Measurements from ENCODE around the gene CFAP410. TPM values are rescaled to one million over a fixed set of nuclear protein-coding genes. Genes with fewer than 3 reads are reported as not detected.

CFAP410 gene
- total RNA-seq, 1 donor from 2014 or later: 12.0 TPM

DNA sequence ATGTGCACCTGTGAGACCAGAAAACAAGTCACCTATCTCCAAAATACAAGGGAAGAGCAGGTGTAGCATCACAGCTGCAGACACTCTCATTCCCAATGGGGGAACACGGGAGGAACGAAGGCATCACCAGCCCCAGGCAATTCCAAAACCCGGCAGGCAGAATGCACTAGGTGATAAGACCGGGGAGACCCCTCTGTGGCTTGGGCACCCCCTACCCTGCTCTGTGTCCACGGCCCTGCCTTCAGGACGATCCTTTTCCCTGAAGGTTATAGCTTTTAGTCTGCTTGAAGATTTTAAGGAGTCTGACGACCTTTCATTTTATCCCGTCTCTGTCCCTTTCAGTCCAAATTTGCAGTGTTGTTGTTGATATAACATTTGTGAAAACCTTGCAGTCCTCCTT is 33.4 kb upstream of the CFAP410 start:
- Histone ChIP-seq H3K9me3 (replicated peaks) (no peaks in the 10 kb centered on the region), H3K36me3 (no peaks in the 10 kb centered on the region), H3K4me1 (peaks cover 4% of the 10 kb centered on the region), H3K4me3 (no peak overlapping the region), H3K27ac (replicated peaks) (no peak overlapping the region), H3K27me3 (ENCODE audit: low read depth) (peaks cover 87% of the 10 kb centered on the region)
- TF ChIP-seq, protein P1, sequence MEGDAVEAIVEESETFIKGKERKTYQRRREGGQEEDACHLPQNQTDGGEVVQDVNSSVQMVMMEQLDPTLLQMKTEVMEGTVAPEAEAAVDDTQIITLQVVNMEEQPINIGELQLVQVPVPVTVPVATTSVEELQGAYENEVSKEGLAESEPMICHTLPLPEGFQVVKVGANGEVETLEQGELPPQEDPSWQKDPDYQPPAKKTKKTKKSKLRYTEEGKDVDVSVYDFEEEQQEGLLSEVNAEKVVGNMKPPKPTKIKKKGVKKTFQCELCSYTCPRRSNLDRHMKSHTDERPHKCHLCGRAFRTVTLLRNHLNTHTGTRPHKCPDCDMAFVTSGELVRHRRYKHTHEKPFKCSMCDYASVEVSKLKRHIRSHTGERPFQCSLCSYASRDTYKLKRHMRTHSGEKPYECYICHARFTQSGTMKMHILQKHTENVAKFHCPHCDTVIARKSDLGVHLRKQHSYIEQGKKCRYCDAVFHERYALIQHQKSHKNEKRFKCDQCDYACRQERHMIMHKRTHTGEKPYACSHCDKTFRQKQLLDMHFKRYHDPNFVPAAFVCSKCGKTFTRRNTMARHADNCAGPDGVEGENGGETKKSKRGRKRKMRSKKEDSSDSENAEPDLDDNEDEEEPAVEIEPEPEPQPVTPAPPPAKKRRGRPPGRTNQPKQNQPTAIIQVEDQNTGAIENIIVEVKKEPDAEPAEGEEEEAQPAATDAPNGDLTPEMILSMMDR (IDR thresholded peaks at IDR 0.05; ENCODE audit: borderline replicate concordance): no peak
- no peak for DNase-seq
- intact Hi-C loops (cut with micrococcal nuclease): no loop called here

DNA sequence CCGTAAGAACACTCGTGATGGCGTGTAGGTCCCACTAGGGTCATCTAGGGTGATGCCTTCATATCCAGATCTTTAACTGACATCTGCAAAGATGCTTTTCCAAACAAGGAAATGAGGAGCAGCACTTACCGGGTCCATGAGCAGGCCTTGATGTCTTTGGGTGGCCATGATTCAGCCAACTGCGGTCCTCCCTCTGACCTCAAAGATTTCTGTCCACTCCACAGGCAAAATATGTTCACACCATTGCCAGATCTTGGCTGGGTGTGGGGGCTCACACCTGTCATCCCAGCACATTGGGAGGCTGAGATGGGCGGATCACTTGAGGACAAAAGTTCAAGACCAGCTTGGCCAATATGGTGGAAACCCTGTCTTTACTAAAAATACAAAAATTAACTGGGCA is 32.4 kb upstream of the CFAP410 start:
- intact Hi-C loops (cut with micrococcal nuclease): no loop called here
- no peak for DNase-seq
- H3K9me3 ChIP-seq (replicated peaks): no peaks in the 10 kb centered on the region
- no peaks in the 10 kb centered on the region for H3K36me3 ChIP-seq
- peaks cover 4% of the 10 kb centered on the region for H3K4me1 ChIP-seq
- TF ChIP-seq, protein P1 (IDR thresholded peaks at IDR 0.05; ENCODE audit: borderline replicate concordance): no peak
- H3K27me3 ChIP-seq (ENCODE audit: low read depth): peaks cover 87% of the 10 kb centered on the region
- no peak overlapping the region for H3K27ac ChIP-seq (replicated peaks)
- H3K4me3 ChIP-seq: no peak overlapping the region

DNA sequence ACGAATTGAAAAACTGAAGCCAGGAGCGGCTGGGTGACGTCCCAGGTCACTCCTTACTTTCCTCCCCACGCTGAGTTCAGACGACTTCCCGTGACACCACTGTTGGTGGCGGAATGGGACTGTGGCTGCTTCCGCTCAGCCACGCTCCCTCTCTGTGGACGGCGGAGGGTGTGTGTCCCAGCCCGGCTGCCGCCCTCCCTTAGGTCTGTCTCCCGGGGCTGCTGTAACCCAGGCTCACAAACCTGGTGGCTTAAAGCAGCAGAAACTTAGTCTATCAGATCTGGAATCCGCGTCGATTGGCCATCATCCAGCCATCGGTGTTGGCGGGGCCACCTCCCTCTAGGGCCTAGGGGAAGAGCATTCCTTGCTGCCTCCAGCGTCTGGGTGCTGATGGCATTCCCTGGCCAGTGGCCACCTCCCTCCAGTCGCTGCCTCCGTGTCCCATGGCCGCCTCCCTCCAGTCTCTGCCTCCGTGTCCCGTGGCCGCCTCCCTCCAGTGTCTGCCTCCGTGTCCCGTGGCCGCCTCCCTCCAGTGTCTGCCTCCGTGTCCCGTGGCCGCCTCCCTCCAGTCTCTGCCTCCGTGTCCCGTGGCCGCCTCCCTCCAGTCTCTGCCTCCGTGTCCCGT is 31.7 kb upstream of the CFAP410 start:
- Histone ChIP-seq H3K4me1 (peaks cover 4% of the 10 kb centered on the region), H3K27me3 (ENCODE audit: low read depth) (peaks cover 86% of the 10 kb centered on the region), H3K4me3 (no peak overlapping the region), H3K36me3 (no peaks in the 10 kb centered on the region), H3K27ac (replicated peaks) (no peak overlapping the region), H3K9me3 (replicated peaks) (no peaks in the 10 kb centered on the region)
- intact Hi-C loops (cut with micrococcal nuclease): no loop called here
- TF ChIP-seq, protein P1 (IDR thresholded peaks at IDR 0.05; ENCODE audit: borderline replicate concordance): no peak
- DNase-seq: no peak

DNA sequence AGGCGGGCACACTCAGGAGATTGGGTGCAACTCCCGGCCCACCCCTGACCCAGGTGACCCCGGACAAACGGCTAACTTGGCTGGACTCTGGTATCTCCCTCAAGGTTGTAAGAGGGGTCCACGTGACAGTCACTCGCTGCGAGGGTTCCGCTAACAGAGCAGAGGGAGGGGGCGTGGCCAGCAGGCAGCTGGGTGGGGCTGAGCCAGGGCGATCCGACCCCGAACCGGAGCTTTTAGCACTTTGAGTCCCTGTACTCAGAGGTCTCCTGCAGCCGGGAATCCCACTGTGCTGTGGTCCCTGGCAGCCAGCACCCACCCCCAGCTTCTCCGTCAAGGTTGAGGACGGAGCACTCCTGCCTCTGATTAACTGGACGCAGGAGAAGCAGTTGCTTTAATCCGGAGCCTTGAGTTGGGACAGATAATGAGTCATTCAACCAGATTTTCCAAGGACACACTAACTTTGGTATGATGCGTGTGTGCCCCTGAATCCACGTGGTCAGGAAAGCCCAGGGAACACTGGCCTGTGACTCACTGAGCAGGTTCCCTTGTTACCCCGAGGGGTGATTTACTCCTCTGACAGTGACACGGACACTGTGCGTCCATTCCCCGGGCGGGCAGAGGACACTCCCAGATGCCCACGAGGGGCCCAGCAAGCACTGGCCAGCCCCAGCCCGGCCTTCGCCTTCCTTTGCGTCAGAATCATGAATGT is 31.0 kb upstream of the CFAP410 start:
- Histone ChIP-seq H3K4me3 (peak overlapping the region; percentile 13), H3K27ac (replicated peaks) (no peak overlapping the region), H3K9me3 (replicated peaks) (no peaks in the 10 kb centered on the region), H3K4me1 (peaks cover 4% of the 10 kb centered on the region), H3K36me3 (no peaks in the 10 kb centered on the region), H3K27me3 (ENCODE audit: low read depth) (peaks cover 86% of the 10 kb centered on the region)
- TF ChIP-seq, protein P1 (IDR thresholded peaks at IDR 0.05; ENCODE audit: borderline replicate concordance): no peak
- no peak for DNase-seq
- intact Hi-C loops (cut with micrococcal nuclease): no loop called here

DNA sequence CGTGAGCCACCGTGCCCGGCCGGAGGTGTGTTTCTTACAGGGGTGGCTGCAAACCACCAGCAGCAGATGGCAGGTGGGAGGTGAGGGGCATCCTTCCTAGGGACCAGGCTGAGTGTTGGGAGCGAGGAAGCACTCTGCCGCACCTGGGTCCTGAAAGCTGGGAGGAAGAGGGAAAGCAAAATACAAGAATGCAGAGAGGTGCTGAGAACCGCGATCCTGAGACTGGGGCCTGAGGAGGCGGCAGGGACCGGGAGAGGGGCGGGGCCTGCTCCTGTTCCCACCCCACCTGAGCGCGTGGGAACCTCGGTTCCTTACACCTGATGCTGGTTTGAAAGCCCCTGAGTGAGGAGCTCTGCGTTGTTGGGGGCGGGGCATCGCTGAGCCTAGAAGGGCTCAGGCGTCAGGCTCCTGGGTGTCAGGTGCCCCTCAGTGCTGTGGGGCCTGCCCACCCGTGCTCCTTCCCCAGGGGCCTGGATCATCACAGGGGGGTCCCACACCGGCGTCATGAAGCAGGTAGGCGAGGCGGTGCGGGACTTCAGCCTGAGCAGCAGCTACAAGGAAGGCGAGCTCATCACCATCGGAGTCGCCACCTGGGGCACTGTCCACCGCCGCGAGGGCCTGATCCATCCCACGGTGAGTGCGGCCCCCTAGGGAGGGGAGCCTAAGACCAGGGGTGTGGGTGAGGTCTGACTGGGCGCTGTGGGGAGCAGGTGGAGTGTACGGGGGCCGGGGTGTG is 29.7 kb upstream of the CFAP410 start:
- TF ChIP-seq, protein P1 (IDR thresholded peaks at IDR 0.05; ENCODE audit: borderline replicate concordance): no peak
- no peaks in the 10 kb centered on the region for H3K36me3 ChIP-seq
- no peak overlapping the region for H3K27ac ChIP-seq (replicated peaks)
- H3K4me1 ChIP-seq: peaks cover 4% of the 10 kb centered on the region
- no peak for DNase-seq
- no peak overlapping the region for H3K4me3 ChIP-seq
- intact Hi-C loops (cut with micrococcal nuclease): no loop called here
- H3K9me3 ChIP-seq (replicated peaks): peaks cover 8% of the 10 kb centered on the region
- H3K27me3 ChIP-seq (ENCODE audit: low read depth): peaks cover 80% of the 10 kb centered on the region

All from left ventricle myocardium inferior (tissue), 1 donor.